Measurements from ENCODE around the gene CXCR6. TPM values are rescaled to one million over a fixed set of nuclear protein-coding genes. Genes with fewer than 3 reads are reported as not detected.
"Not testable (repeated sequence)": the region's sequence is repeated elsewhere in the genome, so short reads cannot be mapped to it uniquely, and the experiment has no call there.

CXCR6 gene
- total RNA-seq, 1 donor from 2014 or later: not detected

DNA sequence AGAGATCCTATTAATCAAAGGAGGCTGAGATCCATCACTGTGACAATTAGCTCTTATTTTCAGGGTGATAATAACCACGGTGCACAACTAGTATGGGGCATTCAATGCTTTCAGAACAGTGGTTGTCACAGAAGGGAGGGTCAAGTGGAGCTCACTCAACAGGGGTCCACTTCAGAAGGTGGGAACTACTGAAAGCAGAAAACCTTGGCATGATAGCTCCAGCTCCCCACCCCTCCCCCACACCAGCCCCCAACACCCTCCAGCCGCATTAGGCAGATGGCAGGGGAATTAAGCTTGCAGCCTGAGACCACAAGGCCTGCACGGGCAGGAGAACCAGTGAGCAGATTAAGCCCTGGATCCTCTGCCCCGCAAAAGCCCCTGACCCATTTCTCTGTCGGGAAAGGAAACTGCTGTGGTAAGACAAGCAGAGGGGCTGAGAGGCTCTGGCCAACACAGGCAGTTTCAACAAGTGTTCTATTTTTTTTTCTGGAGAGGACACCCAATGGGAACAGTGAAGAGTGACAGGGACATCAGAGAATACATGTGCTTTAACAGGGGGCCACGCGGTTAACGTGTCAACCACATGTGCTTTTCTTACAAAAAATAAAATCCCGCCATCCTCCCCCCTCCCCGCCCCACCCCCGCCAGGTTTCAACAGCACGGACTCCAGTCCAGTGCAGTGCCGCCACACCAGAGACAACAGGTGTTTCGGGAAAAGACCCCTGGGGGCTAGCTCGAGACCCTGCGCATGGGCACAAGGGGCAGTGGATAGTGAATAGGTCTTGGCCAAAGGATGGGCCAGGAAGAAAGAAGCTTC is 51.4 kb downstream of the CXCR6 start:
- H3K9ac ChIP-seq (ENCODE audit: low read length): peak overlapping the region; percentile 87
- peaks cover 3% of the 10 kb centered on the region for H4K20me1 ChIP-seq (ENCODE audit: insufficient read depth, low read length)
- H3K27me3 ChIP-seq (ENCODE audit: insufficient read depth, low read length): peaks cover 2% of the 10 kb centered on the region
- Mint-ChIP-seq H3K36me3 (ENCODE audit: low read depth, unreplicated experiment) (no peaks in the 10 kb centered on the region), H3K4me3 (ENCODE audit: unreplicated experiment) (peak overlapping the region; percentile 92), H3K27me3 (ENCODE audit: low read depth, unreplicated experiment) (no peaks in the 10 kb centered on the region), H3K9me3 (ENCODE audit: unreplicated experiment) (no peaks in the 10 kb centered on the region), H3K27ac (ENCODE audit: unreplicated experiment) (no peak overlapping the region), H3K4me1 (ENCODE audit: low read depth, unreplicated experiment) (peaks cover 12% of the 10 kb centered on the region)
- peak overlapping the region; percentile 96 for H2AFZ ChIP-seq (ENCODE audit: low read depth, low read length)
- H3K36me3 ChIP-seq (ENCODE audit: insufficient read depth, low read length): no peaks in the 10 kb centered on the region
- peaks cover 20% of the 10 kb centered on the region for H3K4me1 ChIP-seq (ENCODE audit: insufficient read depth, low read length)
- H3K9me3 ChIP-seq (ENCODE audit: insufficient read depth, low read depth, low read length): no peaks in the 10 kb centered on the region
- peaks cover 21% of the 10 kb centered on the region for H3K79me2 ChIP-seq (ENCODE audit: insufficient read depth, low read length)
- H3K27ac ChIP-seq (ENCODE audit: low read depth, low read length): peak overlapping the region; percentile 72
- DNase-seq (ENCODE audit: low read depth) (no peak), FAIRE-seq (no peak)
- peak overlapping the region; percentile 97 for H3K4me2 ChIP-seq (ENCODE audit: low read length)
- no peak for TF ChIP-seq EZH2 (IDR thresholded peaks at IDR 0.05; ENCODE audit: insufficient read depth, low read length)
- TF ChIP-seq, protein P1, sequence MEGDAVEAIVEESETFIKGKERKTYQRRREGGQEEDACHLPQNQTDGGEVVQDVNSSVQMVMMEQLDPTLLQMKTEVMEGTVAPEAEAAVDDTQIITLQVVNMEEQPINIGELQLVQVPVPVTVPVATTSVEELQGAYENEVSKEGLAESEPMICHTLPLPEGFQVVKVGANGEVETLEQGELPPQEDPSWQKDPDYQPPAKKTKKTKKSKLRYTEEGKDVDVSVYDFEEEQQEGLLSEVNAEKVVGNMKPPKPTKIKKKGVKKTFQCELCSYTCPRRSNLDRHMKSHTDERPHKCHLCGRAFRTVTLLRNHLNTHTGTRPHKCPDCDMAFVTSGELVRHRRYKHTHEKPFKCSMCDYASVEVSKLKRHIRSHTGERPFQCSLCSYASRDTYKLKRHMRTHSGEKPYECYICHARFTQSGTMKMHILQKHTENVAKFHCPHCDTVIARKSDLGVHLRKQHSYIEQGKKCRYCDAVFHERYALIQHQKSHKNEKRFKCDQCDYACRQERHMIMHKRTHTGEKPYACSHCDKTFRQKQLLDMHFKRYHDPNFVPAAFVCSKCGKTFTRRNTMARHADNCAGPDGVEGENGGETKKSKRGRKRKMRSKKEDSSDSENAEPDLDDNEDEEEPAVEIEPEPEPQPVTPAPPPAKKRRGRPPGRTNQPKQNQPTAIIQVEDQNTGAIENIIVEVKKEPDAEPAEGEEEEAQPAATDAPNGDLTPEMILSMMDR (IDR thresholded peaks at IDR 0.05; ENCODE audit: insufficient read depth, low read depth, low read length): no peak
- H3K4me3 ChIP-seq (ENCODE audit: insufficient read depth, low read depth, low read length): peak overlapping the region; percentile 87

DNA sequence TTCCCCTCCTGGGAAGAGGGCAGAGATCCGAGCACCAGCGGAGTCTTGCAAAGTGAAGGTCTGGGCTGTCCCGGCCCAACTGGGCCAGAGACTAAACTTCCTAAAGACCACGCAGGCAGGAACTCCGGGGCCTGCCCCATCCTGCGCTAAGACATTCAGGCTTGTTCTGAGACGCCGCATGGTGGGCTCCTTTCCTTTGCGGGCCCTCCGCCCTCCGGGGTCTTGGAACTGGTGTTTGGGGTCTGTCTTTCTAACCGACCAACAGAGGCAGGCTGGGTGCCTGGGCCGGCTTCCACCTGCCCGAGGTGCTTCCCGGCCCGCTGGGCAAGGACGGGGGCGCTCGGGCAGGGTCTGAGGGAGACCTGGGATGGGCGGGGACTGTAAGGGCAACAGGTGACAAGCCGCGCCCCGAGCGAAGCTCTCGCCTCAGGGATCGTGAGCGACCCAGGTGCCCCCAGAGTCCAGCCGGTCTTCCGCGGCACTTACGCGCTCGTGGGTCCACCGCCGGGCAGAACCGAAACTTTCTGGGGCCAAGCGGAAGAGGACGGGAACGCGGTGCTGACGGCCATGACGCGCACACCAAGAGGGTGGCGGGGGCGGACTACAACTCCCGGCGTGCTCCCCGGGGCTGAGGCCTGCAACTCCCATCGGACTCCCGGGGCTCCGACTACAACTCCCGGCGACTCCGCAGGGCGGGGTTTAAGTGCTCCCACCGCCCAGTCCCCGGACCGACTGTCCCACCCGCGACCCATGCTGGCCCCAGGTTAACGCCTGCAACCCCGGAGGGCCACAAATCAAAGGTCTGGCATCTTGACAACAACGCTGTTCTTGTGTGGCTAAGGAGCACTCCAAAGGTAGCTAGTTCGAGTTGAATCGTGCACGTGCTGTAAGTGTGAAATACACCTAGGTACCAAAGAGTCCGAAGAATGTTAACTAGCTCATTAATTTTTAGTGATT is 52.2 kb downstream of the CXCR6 start, which contains the start of gene FYCO1:
TSS of gene FYCO1 (minus strand) at position 589 of the 957 bp plus-strand sequence. CDS start 10,914 bp downstream, outside the sequence.
- H3K79me2 ChIP-seq (ENCODE audit: insufficient read depth, low read length): peaks cover 17% of the 10 kb centered on the region
- Mint-ChIP-seq H3K27ac (ENCODE audit: unreplicated experiment) (peak within 1 kb of the TSS; percentile 34), H3K36me3 (ENCODE audit: low read depth, unreplicated experiment) (no peaks in the 10 kb centered on the region), H3K4me3 (ENCODE audit: unreplicated experiment) (peak within 1 kb of the TSS; percentile 92), H3K27me3 (ENCODE audit: low read depth, unreplicated experiment) (no peaks in the 10 kb centered on the region), H3K9me3 (ENCODE audit: unreplicated experiment) (peaks cover 2% of the 10 kb centered on the region), H3K4me1 (ENCODE audit: low read depth, unreplicated experiment) (peaks cover 12% of the 10 kb centered on the region)
- peak within 1 kb of the TSS; percentile 96 for H2AFZ ChIP-seq (ENCODE audit: low read depth, low read length)
- H3K27me3 ChIP-seq (ENCODE audit: insufficient read depth, low read length): peaks cover 2% of the 10 kb centered on the region
- H3K4me3 ChIP-seq (ENCODE audit: insufficient read depth, low read depth, low read length): peak within 1 kb of the TSS; percentile 87
- H4K20me1 ChIP-seq (ENCODE audit: insufficient read depth, low read length): peaks cover 3% of the 10 kb centered on the region
- peak within 1 kb of the TSS; percentile 72 for H3K27ac ChIP-seq (ENCODE audit: low read depth, low read length)
- peak within 1 kb of the TSS; percentile 97 for H3K4me2 ChIP-seq (ENCODE audit: low read length)
- no peaks in the 10 kb centered on the region for H3K9me3 ChIP-seq (ENCODE audit: insufficient read depth, low read depth, low read length)
- no peak for FAIRE-seq
- DNase-seq (ENCODE audit: low read depth): peak; percentile 80
- H3K36me3 ChIP-seq (ENCODE audit: insufficient read depth, low read length): no peaks in the 10 kb centered on the region
- TF ChIP-seq EZH2 (IDR thresholded peaks at IDR 0.05; ENCODE audit: insufficient read depth, low read length): no peak
- TF ChIP-seq, protein P1 (IDR thresholded peaks at IDR 0.05; ENCODE audit: insufficient read depth, low read depth, low read length): no peak
- H3K4me1 ChIP-seq (ENCODE audit: insufficient read depth, low read length): peaks cover 19% of the 10 kb centered on the region
- peak within 1 kb of the TSS; percentile 87 for H3K9ac ChIP-seq (ENCODE audit: low read length)

DNA sequence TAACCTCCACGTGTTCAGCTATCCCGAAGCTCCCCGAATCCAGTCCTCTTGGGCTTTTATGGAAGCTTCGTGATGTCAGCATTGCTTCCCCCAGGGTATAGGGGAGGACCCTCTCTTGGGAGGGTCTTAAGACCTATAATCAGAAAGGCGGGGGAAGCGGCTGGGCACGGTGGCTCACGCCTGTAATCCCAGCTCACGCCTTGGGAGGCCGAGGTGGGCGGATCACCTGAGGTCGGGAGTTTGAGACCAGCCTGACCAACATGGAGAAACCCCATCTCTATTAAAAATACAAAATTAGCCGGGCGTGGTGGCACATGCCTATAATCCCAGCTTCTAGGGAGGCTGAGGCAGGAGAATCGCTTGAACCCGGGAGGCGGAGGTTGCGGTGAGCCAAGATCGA is 54.2 kb downstream of the CXCR6 start:
- H3K79me2 ChIP-seq (ENCODE audit: insufficient read depth, low read length); DNase-seq (ENCODE audit: low read depth); H3K9ac ChIP-seq (ENCODE audit: low read length); H3K27ac ChIP-seq (ENCODE audit: low read depth, low read length); H4K20me1 ChIP-seq (ENCODE audit: insufficient read depth, low read length); H3K4me1 Mint-ChIP-seq (ENCODE audit: low read depth, unreplicated experiment); H3K36me3 Mint-ChIP-seq (ENCODE audit: low read depth, unreplicated experiment); H3K4me2 ChIP-seq (ENCODE audit: low read length); H3K27me3 ChIP-seq (ENCODE audit: insufficient read depth, low read length); H3K27me3 Mint-ChIP-seq (ENCODE audit: low read depth, unreplicated experiment); H3K36me3 ChIP-seq (ENCODE audit: insufficient read depth, low read length); H3K4me3 ChIP-seq (ENCODE audit: insufficient read depth, low read depth, low read length); H3K27ac Mint-ChIP-seq (ENCODE audit: unreplicated experiment); H3K9me3 ChIP-seq (ENCODE audit: insufficient read depth, low read depth, low read length); H2AFZ ChIP-seq (ENCODE audit: low read depth, low read length); H3K4me3 Mint-ChIP-seq (ENCODE audit: unreplicated experiment); FAIRE-seq; H3K9me3 Mint-ChIP-seq (ENCODE audit: unreplicated experiment): not testable (repeated sequence)
- H3K4me1 ChIP-seq (ENCODE audit: insufficient read depth, low read length): peaks cover 11% of the 10 kb centered on the region
